BLaER1 (cell line): ENCODE data around the gene GRIN3B.

Experiments
- H3K27ac ChIP-seq: shearing (Covaris generic); formaldehyde crosslinking; 2 replicates; pipeline ENCODE4 v1.8.1; 2022
- H3K27me3 ChIP-seq: shearing (Covaris generic); formaldehyde crosslinking; 2 replicates; pipeline ENCODE4 v1.8.1; 2022
- H3K36me3 ChIP-seq: shearing (Covaris generic); formaldehyde crosslinking; 2 replicates; pipeline ENCODE4 v1.8.1; 2022
- H3K4me1 ChIP-seq: shearing (Covaris generic); formaldehyde crosslinking; 2 replicates; pipeline ENCODE4 v1.8.1; 2022
- H3K4me2 ChIP-seq: shearing (Covaris generic); formaldehyde crosslinking; 2 replicates; pipeline ENCODE4 v1.8.1; 2022
- H3K4me3 ChIP-seq: shearing (Covaris generic); formaldehyde crosslinking; 2 replicates; pipeline ENCODE4 v1.8.1; 2022
- H3K9ac ChIP-seq: shearing (Covaris generic); formaldehyde crosslinking; 2 replicates; pipeline ENCODE4 v1.8.1; 2022
- H3K9me3 ChIP-seq: shearing (Covaris generic); formaldehyde crosslinking; 2 replicates; pipeline ENCODE4 v1.8.1; 2022
- H4K20me1 ChIP-seq: shearing (Covaris generic); formaldehyde crosslinking; 2 replicates; pipeline ENCODE4 v1.8.1; 2022
- Cebpa-rat ChIP-seq: shearing (Covaris generic); IDR thresholded peaks from 2 replicates; pipeline ENCODE4 v1.8.1; 2022

Gene GRIN3B

DNA sequence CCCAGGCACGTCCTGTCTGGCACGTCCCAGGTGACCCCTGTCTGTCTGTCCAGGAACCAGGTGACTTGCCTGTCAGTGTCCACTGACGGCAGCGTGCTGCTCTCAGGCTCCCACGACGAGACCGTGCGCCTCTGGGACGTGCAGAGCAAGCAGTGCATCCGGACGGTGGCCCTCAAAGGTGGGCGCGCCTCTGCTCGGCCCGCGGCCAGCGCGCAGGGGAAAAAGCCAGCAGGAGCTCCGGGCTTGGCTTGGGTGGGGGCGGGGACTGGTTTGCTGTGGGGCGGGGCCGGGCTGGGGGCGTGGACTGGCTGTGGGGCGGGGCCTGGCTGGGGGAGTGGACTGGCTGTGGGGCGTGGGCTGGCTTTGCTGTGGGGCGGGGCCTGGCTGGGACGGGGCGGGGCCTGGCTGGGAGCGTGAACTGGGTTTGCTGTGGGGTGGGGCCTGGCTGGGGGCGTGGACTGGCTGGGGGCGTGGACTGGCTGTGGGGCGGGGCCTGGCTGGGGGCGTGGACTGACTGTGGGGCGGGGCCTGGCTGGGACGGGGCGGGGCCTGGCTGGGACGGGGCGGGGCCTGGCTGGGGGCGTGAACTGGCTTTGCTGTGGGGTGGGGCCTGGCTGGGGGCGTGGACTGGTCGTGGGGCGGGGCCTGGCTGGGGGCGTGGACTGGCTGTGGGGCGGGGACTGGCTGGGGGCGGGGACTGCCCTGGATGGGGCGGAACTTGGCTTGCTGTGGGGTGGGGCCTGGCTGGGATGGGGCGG lies 8.9 kb upstream of the GRIN3B start:
- peaks cover 45% of the 10 kb centered on the region for H3K4me1 ChIP-seq
- no peak overlapping the region for H3K4me2 ChIP-seq
- peaks cover 20% of the 10 kb centered on the region for H3K27me3 ChIP-seq
- no peak overlapping the region for H3K9ac ChIP-seq
- H3K9me3 ChIP-seq: no peaks in the 10 kb centered on the region
- no peak overlapping the region for H3K27ac ChIP-seq
- H3K4me3 ChIP-seq: no peak overlapping the region
- TF ChIP-seq Cebpa-rat: no peak
- peaks cover 78% of the 10 kb centered on the region for H3K36me3 ChIP-seq
- peaks cover 78% of the 10 kb centered on the region for H4K20me1 ChIP-seq

DNA sequence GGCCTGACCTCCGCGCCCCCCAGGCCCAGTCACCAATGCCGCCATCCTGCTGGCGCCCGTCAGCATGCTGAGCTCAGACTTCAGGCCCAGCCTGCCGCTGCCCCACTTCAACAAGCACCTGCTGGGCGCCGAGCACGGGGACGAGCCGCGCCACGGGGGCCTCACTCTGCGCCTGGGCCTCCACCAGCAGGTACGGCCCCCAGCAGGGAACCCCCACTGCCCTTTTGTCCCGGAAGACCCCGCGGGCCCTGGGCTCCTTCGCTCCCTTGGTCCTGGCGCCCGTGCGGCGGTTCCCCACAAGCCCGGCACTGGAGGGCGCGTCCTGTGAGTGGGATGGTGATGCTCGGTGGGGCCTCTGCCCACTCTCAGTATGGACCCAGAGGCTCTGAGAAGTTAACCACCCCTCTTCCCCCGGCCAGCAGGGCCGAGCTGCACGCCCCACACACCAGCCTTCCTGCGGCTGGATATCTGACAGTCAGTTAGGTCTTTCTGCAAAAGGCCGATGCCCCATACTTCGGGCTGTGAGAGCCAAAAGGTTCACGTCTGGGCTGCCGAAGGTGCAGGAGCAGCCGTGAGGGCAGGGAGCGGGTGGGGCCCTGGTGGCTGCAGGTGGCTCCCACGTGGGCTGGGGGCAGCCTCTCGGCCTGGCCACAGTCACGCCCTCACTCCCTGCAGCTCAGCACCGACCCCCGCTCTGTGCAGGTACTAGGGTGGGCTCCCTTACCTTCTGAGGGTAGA lies 8.1 kb upstream of the GRIN3B start:
- Histone ChIP-seq H3K27ac (no peak overlapping the region), H3K36me3 (peaks cover 71% of the 10 kb centered on the region), H3K9me3 (no peaks in the 10 kb centered on the region), H3K27me3 (peaks cover 27% of the 10 kb centered on the region), H3K4me2 (no peak overlapping the region), H3K4me1 (peaks cover 49% of the 10 kb centered on the region), H3K4me3 (no peak overlapping the region), H3K9ac (no peak overlapping the region), H4K20me1 (peaks cover 75% of the 10 kb centered on the region)
- TF ChIP-seq Cebpa-rat: no peak

DNA sequence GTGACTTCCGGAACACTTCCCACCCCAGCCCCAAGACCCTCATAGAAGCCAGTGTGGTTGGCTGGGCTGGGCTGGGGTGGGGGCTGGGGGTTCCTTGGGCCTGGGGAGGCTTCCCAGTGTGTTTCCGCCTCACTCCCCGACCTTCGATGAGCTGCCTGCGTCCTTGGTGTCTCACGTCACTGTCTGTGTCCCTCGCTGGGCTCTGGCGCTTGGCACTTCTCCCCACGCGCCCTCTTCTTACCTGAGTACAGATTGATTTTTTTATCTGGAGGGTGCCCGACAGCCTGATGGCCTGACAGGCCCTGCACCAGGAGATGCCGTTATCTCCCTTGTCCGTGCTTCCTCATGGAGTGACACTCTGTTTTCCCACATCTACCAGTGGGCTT lies 7.6 kb upstream of the GRIN3B start:
- Histone ChIP-seq H3K36me3 (peaks cover 65% of the 10 kb centered on the region), H4K20me1 (peaks cover 75% of the 10 kb centered on the region), H3K4me2 (no peak overlapping the region), H3K4me3 (no peak overlapping the region), H3K27me3 (peaks cover 33% of the 10 kb centered on the region), H3K27ac (no peak overlapping the region), H3K4me1 (peaks cover 46% of the 10 kb centered on the region), H3K9me3 (no peaks in the 10 kb centered on the region), H3K9ac (no peak overlapping the region)
- no peak for TF ChIP-seq Cebpa-rat

DNA sequence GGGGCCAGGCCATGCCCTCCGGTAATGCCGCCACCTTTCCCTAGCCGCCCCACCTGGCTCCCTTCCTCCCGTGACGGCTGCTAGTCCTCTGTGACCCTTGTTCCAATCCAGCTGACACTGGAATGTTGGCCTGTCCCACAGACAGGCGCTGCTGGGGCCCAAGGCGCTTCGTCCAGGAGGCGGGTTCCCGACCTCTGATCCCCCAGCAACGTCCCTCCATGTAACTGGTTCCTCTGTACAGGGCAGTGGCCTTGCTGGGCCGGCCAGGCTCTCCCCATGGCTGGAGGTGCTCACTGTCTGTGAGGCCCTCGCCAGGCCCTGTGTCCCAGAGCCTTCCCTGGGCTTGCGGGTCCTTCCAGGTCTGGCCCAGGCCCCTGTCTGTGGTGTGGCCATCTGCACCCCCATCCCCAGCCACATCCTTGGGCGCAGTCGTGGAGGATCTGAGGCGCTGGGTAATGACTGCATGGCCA lies 6.8 kb upstream of the GRIN3B start:
- Histone ChIP-seq H3K4me2 (no peak overlapping the region), H3K36me3 (peaks cover 58% of the 10 kb centered on the region), H4K20me1 (peaks cover 74% of the 10 kb centered on the region), H3K27ac (no peak overlapping the region), H3K4me1 (peaks cover 41% of the 10 kb centered on the region), H3K27me3 (peaks cover 40% of the 10 kb centered on the region), H3K9ac (no peak overlapping the region), H3K9me3 (no peaks in the 10 kb centered on the region), H3K4me3 (no peak overlapping the region)
- TF ChIP-seq Cebpa-rat: no peak

DNA sequence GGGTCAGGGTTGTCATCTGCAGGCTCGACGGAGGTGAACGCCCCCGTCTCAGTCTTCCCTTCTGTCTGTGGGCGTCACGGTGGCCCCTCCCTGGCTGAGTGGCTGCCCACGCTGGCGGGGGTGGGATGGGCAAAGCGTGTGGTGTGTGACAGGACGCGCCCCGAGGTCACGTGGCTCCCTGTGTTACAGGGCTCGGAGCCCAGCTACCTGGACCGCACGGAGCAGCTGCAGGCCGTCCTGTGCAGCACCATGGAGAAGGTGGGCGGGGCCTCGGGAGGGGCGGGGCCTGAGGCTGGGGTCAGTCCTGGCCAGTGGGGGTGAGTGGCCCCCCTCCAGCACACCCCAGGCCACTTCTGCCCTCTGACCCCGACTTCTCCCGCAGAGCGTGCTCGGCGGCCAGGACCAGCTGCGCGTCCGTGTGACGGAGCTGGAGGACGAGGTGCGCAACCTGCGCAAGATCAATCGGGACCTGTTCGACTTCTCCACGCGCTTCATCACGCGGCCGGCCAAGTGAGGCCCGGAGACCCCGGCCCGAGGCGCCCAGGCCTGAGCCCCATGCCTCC lies 6.3 kb upstream of the GRIN3B start:
- Histone ChIP-seq H3K36me3 (peaks cover 54% of the 10 kb centered on the region), H3K4me2 (no peak overlapping the region), H3K9ac (no peak overlapping the region), H3K4me3 (no peak overlapping the region), H4K20me1 (peaks cover 74% of the 10 kb centered on the region), H3K27me3 (peaks cover 46% of the 10 kb centered on the region), H3K27ac (no peak overlapping the region), H3K9me3 (no peaks in the 10 kb centered on the region), H3K4me1 (peaks cover 35% of the 10 kb centered on the region)
- no peak for TF ChIP-seq Cebpa-rat

DNA sequence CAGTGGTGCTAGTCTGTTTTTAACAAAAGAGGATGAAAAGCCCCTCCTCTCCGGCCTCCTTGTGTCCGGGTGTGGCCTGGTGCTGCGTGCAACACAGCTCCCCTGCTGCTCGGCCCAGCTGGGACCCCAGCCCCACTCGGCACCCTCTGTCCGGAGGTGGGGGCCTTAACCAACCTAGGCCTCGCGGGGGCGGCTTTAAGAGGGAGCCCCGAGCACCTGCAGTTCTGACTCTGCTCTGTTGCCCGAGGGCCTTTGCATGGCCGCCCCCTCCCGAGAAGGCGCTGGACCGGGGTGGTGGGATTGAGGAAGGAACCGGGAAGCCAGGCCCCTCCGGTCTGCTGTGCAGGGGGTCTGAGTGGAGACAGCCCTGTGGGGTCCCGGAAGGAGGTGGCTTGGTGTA lies 5.7 kb upstream of the GRIN3B start:
- peaks cover 52% of the 10 kb centered on the region for H3K27me3 ChIP-seq
- H3K4me1 ChIP-seq: peaks cover 29% of the 10 kb centered on the region
- H3K4me2 ChIP-seq: peak overlapping the region; percentile 21
- H3K4me3 ChIP-seq: no peak overlapping the region
- peaks cover 50% of the 10 kb centered on the region for H3K36me3 ChIP-seq
- no peak overlapping the region for H3K27ac ChIP-seq
- no peaks in the 10 kb centered on the region for H3K9me3 ChIP-seq
- H4K20me1 ChIP-seq: peaks cover 69% of the 10 kb centered on the region
- no peak for TF ChIP-seq Cebpa-rat
- H3K9ac ChIP-seq: no peak overlapping the region

DNA sequence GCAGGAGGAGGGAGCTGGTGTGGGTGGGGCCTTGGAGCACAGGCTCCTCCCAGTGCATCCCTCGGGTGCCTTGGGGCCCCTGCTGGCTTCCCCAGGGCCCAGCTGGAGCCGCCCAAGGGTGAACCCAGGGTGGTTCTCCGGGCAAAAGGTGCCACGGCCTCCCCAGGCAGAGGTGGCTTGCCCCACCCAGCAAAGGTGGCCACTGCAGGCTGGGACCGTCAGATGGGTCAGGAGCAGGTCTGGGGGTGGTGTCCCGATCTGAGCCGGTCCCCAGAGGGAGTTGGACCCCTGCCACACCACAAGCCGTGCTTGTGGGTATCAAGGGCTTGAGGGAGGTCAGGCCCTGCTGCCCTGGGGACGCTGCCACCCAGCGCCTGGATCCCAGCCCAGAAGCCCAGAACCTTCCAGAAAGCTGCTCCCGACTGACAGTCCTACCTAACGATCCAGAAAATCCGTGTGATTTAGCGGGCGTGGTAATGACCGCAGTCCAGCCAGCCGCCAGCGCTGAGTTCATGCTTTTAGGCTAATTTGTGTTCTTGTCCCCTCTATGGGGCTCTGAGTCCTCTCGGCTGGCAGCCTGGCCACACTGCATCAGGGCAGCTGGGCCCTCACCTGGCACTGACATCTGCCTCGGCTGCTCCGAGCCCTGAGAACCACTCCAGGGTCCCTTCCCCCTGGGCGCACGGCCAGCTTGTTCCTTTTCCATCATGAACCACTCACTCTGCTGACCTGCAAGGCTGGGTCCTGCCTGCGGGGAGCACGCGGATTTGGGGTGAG lies 5.0 kb upstream of the GRIN3B start:
- Histone ChIP-seq H3K27me3 (peaks cover 59% of the 10 kb centered on the region), H3K27ac (no peak overlapping the region), H3K4me1 (peaks cover 28% of the 10 kb centered on the region), H4K20me1 (peaks cover 64% of the 10 kb centered on the region), H3K4me2 (peak overlapping the region; percentile 67), H3K9me3 (no peaks in the 10 kb centered on the region), H3K4me3 (no peak overlapping the region), H3K36me3 (peaks cover 43% of the 10 kb centered on the region), H3K9ac (no peak overlapping the region)
- TF ChIP-seq Cebpa-rat: no peak

DNA sequence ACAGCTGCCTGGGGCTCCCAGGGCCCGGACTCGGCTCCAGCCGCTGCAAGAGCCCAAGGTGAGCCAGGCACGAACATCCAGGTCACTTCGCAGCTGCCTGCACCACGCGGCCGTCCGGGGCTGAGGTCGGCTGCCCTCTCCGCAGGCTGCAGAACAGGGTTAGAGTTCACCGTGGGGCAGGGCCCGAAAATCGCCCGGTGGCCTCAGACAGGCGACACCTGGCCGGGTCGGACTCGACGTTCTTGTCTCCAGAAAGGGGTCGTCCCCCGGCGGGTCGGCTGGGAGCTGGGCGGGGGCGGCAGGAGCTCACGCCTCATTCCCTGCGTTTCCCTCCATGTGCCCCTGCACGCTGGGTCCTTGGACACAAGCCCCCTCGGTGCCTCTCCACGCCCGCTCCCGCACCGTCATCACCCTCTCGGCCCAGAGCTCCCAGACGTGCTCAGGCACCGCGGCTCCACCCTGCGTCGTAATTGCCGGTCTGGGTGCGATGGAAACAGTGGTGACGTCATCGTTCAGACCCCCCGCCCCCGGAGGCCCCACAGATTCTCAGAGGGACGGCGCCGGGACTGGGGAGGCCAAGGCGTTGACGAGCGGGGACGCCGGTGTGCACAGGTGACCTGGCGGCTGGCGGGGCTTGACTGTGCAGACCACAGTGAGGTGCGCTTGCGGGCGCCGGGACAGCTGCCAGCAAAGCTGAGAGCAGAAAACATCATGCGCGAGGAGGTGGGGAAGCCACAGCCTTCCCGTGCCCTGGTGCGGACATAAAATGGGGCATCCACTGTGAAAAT lies 4.0 kb upstream of the GRIN3B start:
- H3K4me1 ChIP-seq: peaks cover 38% of the 10 kb centered on the region
- no peaks in the 10 kb centered on the region for H3K9me3 ChIP-seq
- H3K4me3 ChIP-seq: 0 out of 2 replicates have a peak overlapping the region, but pooled peaks have one; percentile 38
- no peak for TF ChIP-seq Cebpa-rat
- peaks cover 33% of the 10 kb centered on the region for H3K36me3 ChIP-seq
- peak overlapping the region; percentile 67 for H3K4me2 ChIP-seq
- H3K27ac ChIP-seq: no peak overlapping the region
- H3K9ac ChIP-seq: no peak overlapping the region
- H3K27me3 ChIP-seq: peaks cover 69% of the 10 kb centered on the region
- peaks cover 74% of the 10 kb centered on the region for H4K20me1 ChIP-seq

DNA sequence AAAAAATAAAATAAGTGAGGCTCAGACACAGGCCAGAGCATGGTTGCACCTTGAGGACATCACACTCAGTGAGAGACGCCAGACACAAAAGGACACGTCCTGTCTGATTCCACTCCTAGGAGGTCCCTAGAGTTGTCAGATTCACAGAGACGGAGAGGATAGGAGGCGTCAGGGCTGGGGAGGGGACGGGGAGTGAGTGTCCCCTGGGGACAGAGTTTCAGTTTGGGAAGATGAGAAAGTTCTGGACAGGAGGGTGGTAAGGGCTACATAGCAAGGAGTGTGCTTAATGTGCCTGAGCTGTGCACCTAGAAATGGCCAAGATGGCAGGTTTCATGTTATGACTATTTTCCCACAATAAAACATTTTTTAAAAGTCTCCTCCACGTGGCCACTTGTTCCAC lies 2.2 kb upstream of the GRIN3B start:
- H4K20me1 ChIP-seq: peaks cover 69% of the 10 kb centered on the region
- peaks cover 86% of the 10 kb centered on the region for H3K27me3 ChIP-seq
- peaks cover 44% of the 10 kb centered on the region for H3K4me1 ChIP-seq
- H3K27ac ChIP-seq: no peak overlapping the region
- H3K4me2 ChIP-seq: no peak overlapping the region
- no peak overlapping the region for H3K4me3 ChIP-seq
- no peaks in the 10 kb centered on the region for H3K9me3 ChIP-seq
- H3K9ac ChIP-seq: no peak overlapping the region
- peaks cover 20% of the 10 kb centered on the region for H3K36me3 ChIP-seq
- TF ChIP-seq Cebpa-rat: no peak
